GM04503 (cell line): ENCODE results near the gene CRNKL1.
A peak's percentile ranks its signal among the peaks of the same experiment; 100 is the strongest.

Experiments used
- DNase-seq: peaks from one replicate; pipeline ENCODE4 v3.0.0-alpha.2; 2012; ENCODE audit warnings: low read depth

CRNKL1 gene

GRCh38 chr20:20060234-20060998 is 8.2 kb upstream of the CRNKL1 start:
- DNase-seq, result no peak

GRCh38 chr20:20051767-20052073 is 546 bp downstream of the CRNKL1 start:
- no peak for DNase-seq

GRCh38 chr20:20039752-20040387 is 12.4 kb downstream of the CRNKL1 start:
- DNase-seq, result no peak

GRCh38 chr20:20038586-20038985 is 13.7 kb downstream of the CRNKL1 start:
- no peak for DNase-seq

GRCh38 chr20:20037960-20038359 is 14.3 kb downstream of the CRNKL1 start:
- peak; percentile 40 for DNase-seq

- DNase-seq, result no peak
Observed at GRCh38 chr20:20036756-20037155, 15.5 kb downstream of the CRNKL1 start.

GRCh38 chr20:20034486-20034885 is 17.8 kb downstream of the CRNKL1 start:
- DNase-seq, result no peak

- no peak for DNase-seq
Observed at GRCh38 chr20:20031790-20032189, 20.5 kb downstream of the CRNKL1 start.

- no peak for DNase-seq
Observed at GRCh38 chr20:20027284-20027683, 25.0 kb downstream of the CRNKL1 start.

- DNase-seq, result peak; percentile 21
Observed at GRCh38 chr20:20024942-20025341, 27.3 kb downstream of the CRNKL1 start.

GRCh38 chr20:20023395-20023794 is 28.9 kb downstream of the CRNKL1 start:
- no peak for DNase-seq

GRCh38 chr20:20022498-20022897 is 29.8 kb downstream of the CRNKL1 start:
- DNase-seq, result no peak

GRCh38 chr20:20021835-20022234 is 30.4 kb downstream of the CRNKL1 start:
- no peak for DNase-seq

- DNase-seq, result no peak
Observed at GRCh38 chr20:20020908-20021307, 31.4 kb downstream of the CRNKL1 start.

- no peak for DNase-seq
Observed at GRCh38 chr20:20019123-20019522, 33.1 kb downstream of the CRNKL1 start.

GRCh38 chr20:20018366-20018765 is 33.9 kb downstream of the CRNKL1 start:
- no peak for DNase-seq

GRCh38 chr20:20017844-20018185 is 34.5 kb downstream of the CRNKL1 start:
- no peak for DNase-seq

- DNase-seq, result peak; percentile 48
Observed at GRCh38 chr20:20017001-20017843, 35.0 kb downstream of the CRNKL1 start, which contains the start of gene NAA20. TSS of gene NAA20 (plus strand) at chr20:20017362. CDS start at chr20:20017397, 35 bp downstream.

GRCh38 chr20:20014659-20015058 is 37.6 kb downstream of the CRNKL1 start:
- no peak for DNase-seq

GRCh38 chr20:20012541-20012940 is 39.7 kb downstream of the CRNKL1 start:
- DNase-seq, result no peak

- peak; percentile 70 for DNase-seq
Observed at GRCh38 chr20:20010639-20011500, 41.4 kb downstream of the CRNKL1 start.

- DNase-seq, result no peak
Observed at GRCh38 chr20:20009784-20010253, 42.4 kb downstream of the CRNKL1 start.
